ENCODE measurements around the gene SULT1B1. TPM values are rescaled to one million over a fixed set of nuclear protein-coding genes. Genes with fewer than 3 reads are reported as not detected.

SULT1B1 gene
- under 1 TPM; 0.26 to 0.50 TPM for total RNA-seq

GRCh38 chr4:69760455-69760854, at the start of gene SULT1B1:
Gene SULT1B1, minus strand, starts transcription at chr4:69760620. Its CDS starts 5,403 bp downstream, at chr4:69755217.
- ATAC-seq (peak; percentile 97), DNase-seq (peak; percentile 72)
- CTCF ChIA-PET = interaction anchor here (0.9 kb wide), 2 partner anchors 63 to 974 kb away, joined by 3 read pairs; no protein-coding TSS in a partner anchor
- H3K27me3 Mint-ChIP-seq = no peaks in the 10 kb centered on the region
- H3K36me3 Mint-ChIP-seq = peaks cover 3% of the 10 kb centered on the region
- H3K4me1 Mint-ChIP-seq = peaks cover 20% of the 10 kb centered on the region
- peak within 1 kb of the TSS; percentile 91 for H3K27ac Mint-ChIP-seq
- H3K4me3 Mint-ChIP-seq = peak within 1 kb of the TSS; percentile 67
- H3K9me3 Mint-ChIP-seq (ENCODE audit: low read depth) = no peaks in the 10 kb centered on the region

DNA sequence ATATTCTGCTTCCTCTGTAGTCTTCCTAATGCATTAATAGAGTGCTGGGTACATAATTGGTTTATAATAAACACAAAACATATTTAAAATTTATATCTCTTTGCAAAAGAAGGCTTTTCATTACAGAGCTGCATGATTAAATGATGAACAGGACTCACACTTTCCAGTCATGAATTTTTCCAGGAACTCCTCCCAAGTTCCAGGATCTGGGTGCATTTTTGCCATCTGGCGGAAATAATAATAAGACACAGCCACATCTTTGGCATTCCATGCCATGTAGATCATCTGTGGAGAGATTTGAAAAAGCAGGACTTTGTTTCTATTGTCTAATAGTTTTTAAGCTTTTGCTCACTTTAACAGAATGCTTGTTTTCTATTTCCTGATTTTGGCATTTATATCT, 40.2 kb upstream of the SULT1B1 start:
- no peak for ATAC-seq
- Mint-ChIP-seq H3K36me3 (no peaks in the 10 kb centered on the region), H3K4me3 (no peak overlapping the region), H3K27ac (no peak overlapping the region), H3K9me3 (ENCODE audit: low read depth) (no peaks in the 10 kb centered on the region), H3K4me1 (no peaks in the 10 kb centered on the region), H3K27me3 (no peaks in the 10 kb centered on the region)
- DNase-seq = no peak
- CTCF ChIA-PET = no interaction called here

DNA sequence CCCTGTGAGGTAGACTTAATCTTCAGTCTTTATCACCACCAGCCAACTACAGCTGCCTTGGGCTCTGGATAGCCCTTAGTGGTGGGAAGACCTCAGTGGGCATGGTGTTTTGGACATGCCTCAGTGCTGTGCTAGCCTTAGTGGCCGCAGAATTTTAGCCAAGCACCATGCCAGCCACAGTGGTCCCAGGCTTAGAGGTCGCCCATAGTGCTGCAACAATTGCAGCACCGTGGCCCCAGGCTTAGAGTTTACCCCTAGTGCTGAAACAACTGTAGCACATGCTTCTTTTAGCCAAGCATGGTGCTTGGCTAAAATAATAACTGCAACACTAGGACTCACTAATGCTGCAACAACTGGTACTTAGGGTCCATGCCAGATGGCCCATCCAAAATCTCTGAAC, 38.9 kb upstream of the SULT1B1 start:
- H3K9me3 Mint-ChIP-seq (ENCODE audit: low read depth) = no peaks in the 10 kb centered on the region
- H3K36me3 Mint-ChIP-seq = no peaks in the 10 kb centered on the region
- DNase-seq (no peak), ATAC-seq (no peak)
- H3K4me3 Mint-ChIP-seq = no peak overlapping the region
- no peaks in the 10 kb centered on the region for H3K27me3 Mint-ChIP-seq
- CTCF ChIA-PET = no interaction called here
- no peak overlapping the region for H3K27ac Mint-ChIP-seq
- H3K4me1 Mint-ChIP-seq = no peaks in the 10 kb centered on the region

GRCh38 chr4:69793732-69794131, 33.3 kb upstream of the SULT1B1 start:
- no peak overlapping the region for H3K4me3 Mint-ChIP-seq
- DNase-seq = no peak
- no peaks in the 10 kb centered on the region for H3K36me3 Mint-ChIP-seq
- no peak overlapping the region for H3K27ac Mint-ChIP-seq
- H3K27me3 Mint-ChIP-seq = no peaks in the 10 kb centered on the region
- CTCF ChIA-PET = no interaction called here
- no peaks in the 10 kb centered on the region for H3K4me1 Mint-ChIP-seq
- ATAC-seq = no peak
- no peaks in the 10 kb centered on the region for H3K9me3 Mint-ChIP-seq (ENCODE audit: low read depth)

GRCh38 chr4:69787879-69788278, 27.5 kb upstream of the SULT1B1 start:
- no peaks in the 10 kb centered on the region for H3K27me3 Mint-ChIP-seq
- H3K9me3 Mint-ChIP-seq (ENCODE audit: low read depth) = no peaks in the 10 kb centered on the region
- CTCF ChIA-PET = interaction anchor here (1.3 kb wide), 1 partner anchor 36 kb away, joined by 3 read pairs; no protein-coding TSS in a partner anchor
- no peak for ATAC-seq
- H3K4me3 Mint-ChIP-seq = no peak overlapping the region
- no peak overlapping the region for H3K27ac Mint-ChIP-seq
- DNase-seq = no peak
- no peaks in the 10 kb centered on the region for H3K36me3 Mint-ChIP-seq
- H3K4me1 Mint-ChIP-seq = no peaks in the 10 kb centered on the region

- CTCF ChIA-PET = interaction anchor here (1.3 kb wide), 1 partner anchor 38 kb away, joined by 3 read pairs; no protein-coding TSS in a partner anchor
- ATAC-seq = no peak
Measured at GRCh38 chr4:69786547-69786946, 26.1 kb upstream of the SULT1B1 start.

GRCh38 chr4:69785211-69785831, 24.9 kb upstream of the SULT1B1 start:
- H3K9me3 Mint-ChIP-seq (ENCODE audit: low read depth) = peaks cover 3% of the 10 kb centered on the region
- no peaks in the 10 kb centered on the region for H3K4me1 Mint-ChIP-seq
- no peaks in the 10 kb centered on the region for H3K27me3 Mint-ChIP-seq
- CTCF ChIA-PET = no interaction called here
- H3K4me3 Mint-ChIP-seq = no peak overlapping the region
- DNase-seq = no peak
- no peak for ATAC-seq
- H3K27ac Mint-ChIP-seq = no peak overlapping the region
- H3K36me3 Mint-ChIP-seq = no peaks in the 10 kb centered on the region

More at GRCh38 chr4:69786547-69786946, 26.1 kb upstream of the SULT1B1 start:
- Mint-ChIP-seq H3K4me3 (no peak overlapping the region), H3K9me3 (ENCODE audit: low read depth) (peaks cover 3% of the 10 kb centered on the region), H3K27ac (no peak overlapping the region), H3K36me3 (no peaks in the 10 kb centered on the region), H3K27me3 (no peaks in the 10 kb centered on the region), H3K4me1 (no peaks in the 10 kb centered on the region)
- DNase-seq = no peak

GRCh38 chr4:69782651-69783310, 22.4 kb upstream of the SULT1B1 start:
- DNase-seq = no peak
- H3K27ac Mint-ChIP-seq = no peak overlapping the region
- H3K4me3 Mint-ChIP-seq = no peak overlapping the region
- CTCF ChIA-PET = no interaction called here
- H3K9me3 Mint-ChIP-seq (ENCODE audit: low read depth) = peaks cover 3% of the 10 kb centered on the region
- no peaks in the 10 kb centered on the region for H3K27me3 Mint-ChIP-seq
- H3K4me1 Mint-ChIP-seq = no peaks in the 10 kb centered on the region
- H3K36me3 Mint-ChIP-seq = no peaks in the 10 kb centered on the region
- no peak for ATAC-seq

DNA sequence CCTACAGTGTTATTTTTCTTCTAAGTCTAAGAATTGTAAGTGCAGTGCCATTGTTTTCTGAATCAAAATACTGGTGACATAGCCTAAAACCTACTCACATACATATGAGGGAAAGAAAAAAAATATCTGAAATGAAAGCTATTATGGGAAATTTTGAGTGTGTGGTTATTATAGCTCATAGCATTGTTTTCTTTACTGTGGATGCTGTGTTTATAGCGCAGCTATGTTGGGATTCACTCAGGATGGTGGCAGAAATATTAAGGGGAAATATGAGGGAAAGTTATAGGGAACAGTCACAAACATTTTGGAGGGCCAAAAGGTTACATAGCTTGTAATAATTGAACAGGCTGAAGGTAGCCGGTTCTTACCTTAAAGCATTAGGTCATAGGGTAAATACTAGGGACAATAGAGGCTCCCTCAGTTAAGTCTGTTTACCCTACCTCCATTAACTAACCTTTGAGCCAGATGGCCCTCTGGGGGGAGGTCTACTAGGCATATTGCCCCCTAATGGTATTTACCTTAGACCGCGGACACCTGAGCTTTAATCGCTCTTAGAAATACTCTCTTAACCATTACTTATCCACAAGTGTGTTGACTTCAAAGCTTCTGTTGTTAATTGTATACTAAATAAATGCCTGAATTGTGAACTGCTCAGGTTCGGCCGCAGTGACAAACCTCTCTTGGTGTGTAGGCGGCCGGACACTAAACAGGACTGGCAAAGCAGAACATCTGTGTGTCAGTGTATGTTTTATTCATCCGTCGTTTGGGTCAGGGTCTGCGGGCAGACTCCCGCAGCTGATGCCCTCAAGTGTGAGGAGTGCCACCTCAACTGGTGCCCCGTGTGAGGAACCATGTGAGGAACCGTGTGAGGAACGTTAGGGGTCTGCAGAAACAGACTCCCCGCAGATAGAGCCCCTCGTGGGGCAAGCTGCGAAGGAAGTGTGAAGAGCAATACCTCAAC, 21.3 kb upstream of the SULT1B1 start:
- H3K4me3 Mint-ChIP-seq = no peak overlapping the region
- DNase-seq (no peak), ATAC-seq (no peak)
- CTCF ChIA-PET = no interaction called here
- H3K9me3 Mint-ChIP-seq (ENCODE audit: low read depth) = peaks cover 3% of the 10 kb centered on the region
- H3K27me3 Mint-ChIP-seq = no peaks in the 10 kb centered on the region
- H3K36me3 Mint-ChIP-seq = no peaks in the 10 kb centered on the region
- H3K27ac Mint-ChIP-seq = no peak overlapping the region
- H3K4me1 Mint-ChIP-seq = no peaks in the 10 kb centered on the region

- DNase-seq (no peak), ATAC-seq (no peak)
- no peaks in the 10 kb centered on the region for H3K4me1 Mint-ChIP-seq
- no peak overlapping the region for H3K27ac Mint-ChIP-seq
- H3K9me3 Mint-ChIP-seq (ENCODE audit: low read depth) = peaks cover 3% of the 10 kb centered on the region
- no peak overlapping the region for H3K4me3 Mint-ChIP-seq
- no peaks in the 10 kb centered on the region for H3K36me3 Mint-ChIP-seq
- H3K27me3 Mint-ChIP-seq = no peaks in the 10 kb centered on the region
- CTCF ChIA-PET = no interaction called here
Measured at GRCh38 chr4:69780141-69780540, 19.7 kb upstream of the SULT1B1 start.

- ATAC-seq (no peak), DNase-seq (no peak)
- H3K4me3 Mint-ChIP-seq = no peak overlapping the region
- CTCF ChIA-PET = no interaction called here
- H3K27me3 Mint-ChIP-seq = no peaks in the 10 kb centered on the region
- H3K9me3 Mint-ChIP-seq (ENCODE audit: low read depth) = no peaks in the 10 kb centered on the region
- H3K4me1 Mint-ChIP-seq = no peaks in the 10 kb centered on the region
- H3K27ac Mint-ChIP-seq = no peak overlapping the region
- no peaks in the 10 kb centered on the region for H3K36me3 Mint-ChIP-seq
Measured at GRCh38 chr4:69776696-69777095, 16.3 kb upstream of the SULT1B1 start.

GRCh38 chr4:69775321-69775867, 15.0 kb upstream of the SULT1B1 start:
- H3K27ac Mint-ChIP-seq = no peak overlapping the region
- no peaks in the 10 kb centered on the region for H3K9me3 Mint-ChIP-seq (ENCODE audit: low read depth)
- DNase-seq (no peak), ATAC-seq (no peak)
- H3K27me3 Mint-ChIP-seq = no peaks in the 10 kb centered on the region
- no peaks in the 10 kb centered on the region for H3K4me1 Mint-ChIP-seq
- CTCF ChIA-PET = no interaction called here
- H3K36me3 Mint-ChIP-seq = no peaks in the 10 kb centered on the region
- no peak overlapping the region for H3K4me3 Mint-ChIP-seq

GRCh38 chr4:69773484-69773883, 13.1 kb upstream of the SULT1B1 start:
- H3K27ac Mint-ChIP-seq = no peak overlapping the region
- H3K36me3 Mint-ChIP-seq = no peaks in the 10 kb centered on the region
- no peaks in the 10 kb centered on the region for H3K4me1 Mint-ChIP-seq
- CTCF ChIA-PET = no interaction called here
- DNase-seq (no peak), ATAC-seq (no peak)
- no peaks in the 10 kb centered on the region for H3K9me3 Mint-ChIP-seq (ENCODE audit: low read depth)
- no peak overlapping the region for H3K4me3 Mint-ChIP-seq
- no peaks in the 10 kb centered on the region for H3K27me3 Mint-ChIP-seq
